Measurements from ENCODE around the gene SMAD4. TPM values are rescaled to one million over a fixed set of nuclear protein-coding genes. Genes with fewer than 3 reads are reported as not detected.

Gene SMAD4
- total RNA-seq, 1 experiment from 2014 or later = 172 TPM

DNA sequence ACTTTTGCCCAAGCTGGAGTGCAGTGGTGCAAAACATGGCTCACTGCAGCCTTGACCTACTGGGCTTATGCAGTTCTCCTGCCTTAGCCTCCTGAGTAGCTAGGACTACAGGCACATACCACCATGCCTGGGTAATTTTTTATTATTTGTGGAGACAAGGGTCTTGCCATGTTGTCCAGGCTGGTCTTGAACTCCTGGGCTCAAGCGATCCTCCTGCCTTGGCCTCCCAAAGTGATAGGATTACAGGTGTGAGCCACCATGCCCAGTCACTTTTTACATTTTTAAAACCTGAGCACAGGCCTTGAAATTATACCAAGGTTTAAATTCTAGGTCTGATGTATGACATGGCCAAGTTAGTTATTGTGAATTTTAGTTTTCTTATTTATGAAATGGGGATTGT is 18.2 kb downstream of the SMAD4 start:
- no peak overlapping the region for H3K18ac ChIP-seq (ENCODE audit: insufficient read length, low read depth, low read length)
- Mint-ChIP-seq H3K9me3 (no peaks in the 10 kb centered on the region), H3K27me3 (ENCODE audit: low read depth) (no peaks in the 10 kb centered on the region), H3K4me3 (no peak overlapping the region), H3K27ac (peak overlapping the region; percentile 45 to 98 (median 83); a peak in 4 of 7 replicates), H3K36me3 (ENCODE audit: insufficient read depth in 1 of 3, low read depth in 3 of 3) (peaks cover 5 to 41% (median 39%) of the 10 kb centered on the region in 3 experiments; a peak in 6 of 7 replicates), H3K4me1 (peaks cover 50 to 60% of the 10 kb centered on the region in 2 experiments)
- H3K27ac ChIP-seq (ENCODE audit: insufficient read length, low read depth, low read length) = no peak overlapping the region
- TF ChIP-seq, protein P1, sequence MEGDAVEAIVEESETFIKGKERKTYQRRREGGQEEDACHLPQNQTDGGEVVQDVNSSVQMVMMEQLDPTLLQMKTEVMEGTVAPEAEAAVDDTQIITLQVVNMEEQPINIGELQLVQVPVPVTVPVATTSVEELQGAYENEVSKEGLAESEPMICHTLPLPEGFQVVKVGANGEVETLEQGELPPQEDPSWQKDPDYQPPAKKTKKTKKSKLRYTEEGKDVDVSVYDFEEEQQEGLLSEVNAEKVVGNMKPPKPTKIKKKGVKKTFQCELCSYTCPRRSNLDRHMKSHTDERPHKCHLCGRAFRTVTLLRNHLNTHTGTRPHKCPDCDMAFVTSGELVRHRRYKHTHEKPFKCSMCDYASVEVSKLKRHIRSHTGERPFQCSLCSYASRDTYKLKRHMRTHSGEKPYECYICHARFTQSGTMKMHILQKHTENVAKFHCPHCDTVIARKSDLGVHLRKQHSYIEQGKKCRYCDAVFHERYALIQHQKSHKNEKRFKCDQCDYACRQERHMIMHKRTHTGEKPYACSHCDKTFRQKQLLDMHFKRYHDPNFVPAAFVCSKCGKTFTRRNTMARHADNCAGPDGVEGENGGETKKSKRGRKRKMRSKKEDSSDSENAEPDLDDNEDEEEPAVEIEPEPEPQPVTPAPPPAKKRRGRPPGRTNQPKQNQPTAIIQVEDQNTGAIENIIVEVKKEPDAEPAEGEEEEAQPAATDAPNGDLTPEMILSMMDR (conservative IDR thresholded peaks at IDR 0.05) = no peak
- H3K56ac ChIP-seq (ENCODE audit: insufficient read length, low read depth, low read length) = no peak overlapping the region
- no peak overlapping the region for H2AFZ ChIP-seq (ENCODE audit: low read length)
- no peaks in the 10 kb centered on the region for H3K23me2 ChIP-seq (ENCODE audit: insufficient read length, low read depth, low read length, poor library complexity, severe bottlenecking)
- no peak overlapping the region for H3K9ac ChIP-seq (ENCODE audit: extremely low read depth, insufficient read length, low read length)
- H2BK20ac ChIP-seq (ENCODE audit: low read depth, low read length, poor library complexity, severe bottlenecking) = no peak overlapping the region
- H2BK5ac ChIP-seq (ENCODE audit: insufficient read length, low read length) = no peak overlapping the region
- H3K4me2 ChIP-seq (ENCODE audit: insufficient read depth, insufficient read length, low read length) = no peak overlapping the region
- peaks cover 13% of the 10 kb centered on the region; the same call in 1 of the 2 replicates for H3K79me2 ChIP-seq (ENCODE audit: insufficient read depth, low read length)
- no peak overlapping the region for H4K5ac ChIP-seq (ENCODE audit: insufficient read length, low read depth, low read length)
- no peak overlapping the region for H3T11ph ChIP-seq (ENCODE audit: low read length)
- no peak overlapping the region for H4K8ac ChIP-seq (replicated peaks; ENCODE audit: insufficient read length, low read depth, low read length)
- no peak overlapping the region for H3K4ac ChIP-seq (ENCODE audit: low read depth, low read length)
- no CpG with 5 or more reads among the region's 1 CpG for WGBS (ENCODE audit: extremely low coverage, insufficient read length, low lambda C conversion rate)
- no peak for DNase-seq
- H2BK120ac ChIP-seq (ENCODE audit: low read depth, low read length, poor library complexity, severe bottlenecking) = no peak overlapping the region
- peaks cover 5% of the 10 kb centered on the region for H3K79me1 ChIP-seq (ENCODE audit: insufficient read depth, low read depth, low read length, poor library complexity, severe bottlenecking)
- H3K27me3 ChIP-seq (ENCODE audit: insufficient read depth, low read length) = no peaks in the 10 kb centered on the region
- H2BK12ac ChIP-seq (ENCODE audit: insufficient read length, low read depth, low read length) = no peak overlapping the region
- no peak overlapping the region for H3K14ac ChIP-seq (ENCODE audit: insufficient read depth, low read length)
- no peak overlapping the region for H2AK5ac ChIP-seq (ENCODE audit: insufficient read length, low read length)
- no peak overlapping the region for H4K91ac ChIP-seq (ENCODE audit: insufficient read length, low read depth, low read length)
- H2BK15ac ChIP-seq (ENCODE audit: low read depth, low read length) = no peak overlapping the region
- no peaks in the 10 kb centered on the region; the same call in 1 of the 2 replicates for H3K4me1 ChIP-seq (ENCODE audit: insufficient read depth, low read length)
- no peaks in the 10 kb centered on the region for H3K9me3 ChIP-seq (ENCODE audit: control insufficient read depth, low read depth, low read length)
- no peaks in the 10 kb centered on the region for H4K20me1 ChIP-seq (ENCODE audit: control insufficient read depth, insufficient read depth, insufficient read length)
- no peak overlapping the region for H3K23ac ChIP-seq (ENCODE audit: insufficient read length, low read depth, low read length)

Measured in H9 (cell line).